ENCODE results near the gene OR1L6.

DNA sequence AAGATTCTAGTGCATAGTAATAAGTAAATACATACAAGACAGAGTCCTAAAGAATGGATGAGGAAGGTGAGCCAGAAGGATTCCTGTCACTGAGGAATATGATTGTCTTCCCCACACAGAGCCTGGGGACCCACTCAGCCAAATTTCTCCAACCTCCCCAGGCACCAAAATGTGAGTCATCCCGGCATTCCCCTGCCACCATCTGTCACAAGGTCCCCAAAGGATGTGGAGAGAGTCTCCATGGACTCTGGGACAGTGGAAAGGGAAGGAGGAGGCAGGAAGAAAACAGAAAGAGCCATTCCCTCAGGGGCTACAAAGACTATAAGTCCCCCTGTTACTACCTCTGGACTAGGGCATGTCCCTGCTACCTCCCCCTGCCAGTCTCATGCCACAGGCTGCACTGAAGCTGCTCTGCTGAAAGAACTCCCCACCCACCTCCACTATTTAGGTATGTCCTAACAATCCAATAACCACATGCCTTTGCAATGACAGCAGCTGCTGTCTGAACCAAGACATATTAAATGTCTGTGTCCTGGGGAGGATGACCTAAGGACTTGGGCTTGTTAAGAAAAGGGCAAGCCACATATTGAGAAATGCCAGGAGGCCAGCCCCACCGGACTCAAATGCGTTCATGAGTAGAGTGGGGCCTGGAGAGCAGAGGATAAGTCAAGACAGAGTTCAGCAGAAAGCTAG is 36.0 kb downstream of the OR1L6 start:
- TF ChIP-seq, protein P1, sequence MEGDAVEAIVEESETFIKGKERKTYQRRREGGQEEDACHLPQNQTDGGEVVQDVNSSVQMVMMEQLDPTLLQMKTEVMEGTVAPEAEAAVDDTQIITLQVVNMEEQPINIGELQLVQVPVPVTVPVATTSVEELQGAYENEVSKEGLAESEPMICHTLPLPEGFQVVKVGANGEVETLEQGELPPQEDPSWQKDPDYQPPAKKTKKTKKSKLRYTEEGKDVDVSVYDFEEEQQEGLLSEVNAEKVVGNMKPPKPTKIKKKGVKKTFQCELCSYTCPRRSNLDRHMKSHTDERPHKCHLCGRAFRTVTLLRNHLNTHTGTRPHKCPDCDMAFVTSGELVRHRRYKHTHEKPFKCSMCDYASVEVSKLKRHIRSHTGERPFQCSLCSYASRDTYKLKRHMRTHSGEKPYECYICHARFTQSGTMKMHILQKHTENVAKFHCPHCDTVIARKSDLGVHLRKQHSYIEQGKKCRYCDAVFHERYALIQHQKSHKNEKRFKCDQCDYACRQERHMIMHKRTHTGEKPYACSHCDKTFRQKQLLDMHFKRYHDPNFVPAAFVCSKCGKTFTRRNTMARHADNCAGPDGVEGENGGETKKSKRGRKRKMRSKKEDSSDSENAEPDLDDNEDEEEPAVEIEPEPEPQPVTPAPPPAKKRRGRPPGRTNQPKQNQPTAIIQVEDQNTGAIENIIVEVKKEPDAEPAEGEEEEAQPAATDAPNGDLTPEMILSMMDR (IDR thresholded peaks at IDR 0.05) = no peak
- TF ChIP-seq POLR2A (IDR thresholded peaks at IDR 0.05) = no peak

Data from Peyer's patch (tissue), 4 donors.